ENCODE results near the gene RHOBTB3.

- TF ChIP-seq EZH2 (IDR thresholded peaks at IDR 0.05) (no peak), POLR2AphosphoS5 (IDR thresholded peaks at IDR 0.05; ENCODE audit: borderline replicate concordance, low read depth, low read length) (no peak), FOXP2 (optimal IDR thresholded peaks at IDR 0.05; ENCODE audit: control extremely low read depth, extremely low read length, insufficient read depth) (no peak)
Observed at GRCh38 chr5:95797301-95797700, 66.2 kb downstream of the RHOBTB3 start.
